HCT116 (cell line): ENCODE data around the gene SLC25A6. TPM values are rescaled to one million over a fixed set of nuclear protein-coding genes. Genes with fewer than 3 reads are reported as not detected.

Experiments used
- ATAC-seq: fragments of 200-7000 bp; cut with Tn5 transposase; 2 replicates; pipeline ENCODE4 v1.9.1; 2020; ENCODE audit warnings: mild to moderate bottlenecking, moderate library complexity
- BruUV-seq: library from RNA; stranded (reverse); fragments of 400-500 nt; replicated peaks from 2 replicates; lab custom pipeline; 2021; lab: Mats Ljungman, UMichigan
- CTCF ChIA-PET: fragments of 300-600 bp; sonication (Branson Sonifier 250); formaldehyde crosslinking; loops from one replicate; lab custom pipeline; 2021; ENCODE audit warnings: antibody characterized with exemption; lab: Charles Lee
- POLR2A ChIA-PET: fragments of 300-600, 350-600 bp; sonication (Branson Sonifier 250); formaldehyde crosslinking; loops from one replicate; lab custom pipeline; 2021; ENCODE audit warnings: antibody characterized with exemption; lab: Charles Lee
- RAD21 ChIA-PET, 2 experiments: fragments of 300-600 bp; sonication (Branson Sonifier 250); formaldehyde crosslinking; loops; one replicate each; lab custom pipeline; 2023; ENCODE audit warnings: low total read pairs in 2 of 2; ENCODE audit not compliant: uncharacterized antibody in 2 of 2, unreplicated experiment in 2 of 2, low non-redundant PET in 1 of 2; lab: Charles Lee
- DNase-seq: peaks from one replicate; pipeline ENCODE4 v3.0.0-alpha.2; 2010; ENCODE audit warnings: low read depth, low spot score
- H2AFZ ChIP-seq: fragments of 200-600 bp; shearing (Covaris generic), sonication (generic); 2 replicates; pipeline ENCODE4 v1.6.1; 2017; ENCODE audit warnings: low read depth, mixed run types, mixed read lengths, antibody characterized with exemption, low read length; ENCODE audit not compliant: poor library complexity, severe bottlenecking
- H3K27ac ChIP-seq: 2 replicates; pipeline ENCODE4 v1.5.1; 2012; ENCODE audit warnings: low read depth, low read length
- H3K27me3 ChIP-seq: fragments of 200-600 bp; sonication (generic); 2 replicates; pipeline ENCODE4 v1.6.1; 2016; ENCODE audit warnings: mixed run types, low read length, mixed read lengths; ENCODE audit not compliant: insufficient read depth
- H3K36me3 ChIP-seq, 2 experiments: fragments of 200-500 bp in 1 of 2; fragments of 200-600 bp in 1 of 2; sonication (Bioruptor generic) in 1 of 2; sonication (generic) in 1 of 2; 2 replicates each; pipeline versions ENCODE4 v1.5.1 to v1.6.1; 2014 to 2016; ENCODE audit warnings: low read length in 2 of 2, inconsistent platforms in 1 of 2, mixed read lengths in 1 of 2, mixed run types in 1 of 2; ENCODE audit not compliant: insufficient read depth in 2 of 2, control insufficient read depth in 1 of 2
- H3K4me1 ChIP-seq, 2 experiments: fragments of 200-600 bp in 1 of 2; sonication (generic) in 1 of 2; 2 replicates each; pipeline versions ENCODE4 v1.5.1 to v1.6.1; 2012 to 2017; ENCODE audit warnings: low read length in 2 of 2, inconsistent platforms in 1 of 2, mild to moderate bottlenecking in 1 of 2, mixed read lengths in 1 of 2, mixed run types in 1 of 2, moderate library complexity in 1 of 2; ENCODE audit not compliant: insufficient read depth in 2 of 2, control insufficient read depth in 1 of 2
- H3K4me2 ChIP-seq: fragments of 200-600 bp; sonication (generic); 2 replicates; pipeline ENCODE4 v1.6.1; 2017; ENCODE audit warnings: mixed run types, low read length, mixed read lengths
- H3K4me3 ChIP-seq, 2 experiments: fragments of 200-600 bp in 1 of 2; sonication (generic) in 1 of 2; replicated peaks in 1 of 2; 2 replicates each; pipeline ENCODE4 v1.5.1; 2011 to 2016; ENCODE audit warnings: low read length in 2 of 2, control low read depth in 1 of 2, low read depth in 1 of 2, mild to moderate bottlenecking in 1 of 2, mixed read lengths in 1 of 2, mixed run types in 1 of 2
- H3K79me2 ChIP-seq: fragments of 200-600 bp; sonication (generic); 2 replicates; pipeline ENCODE4 v1.6.1; 2017; ENCODE audit warnings: mild to moderate bottlenecking, mixed run types, low read length, moderate library complexity, mixed read lengths; ENCODE audit not compliant: insufficient read depth
- H3K9ac ChIP-seq: fragments of 200-600 bp; sonication (generic); 2 replicates; pipeline ENCODE4 v1.6.1; 2016; ENCODE audit warnings: low read length, mixed read lengths
- H3K9me2 ChIP-seq: fragments of 200-600 bp; sonication (generic), shearing (Covaris generic); 2 replicates; pipeline ENCODE4 v1.6.1; 2017; ENCODE audit warnings: mixed run types, mild to moderate bottlenecking, moderate library complexity; ENCODE audit not compliant: insufficient read depth
- H3K9me3 ChIP-seq, 2 experiments: fragments of 200-500 bp in 1 of 2; fragments of 200-600 bp in 1 of 2; sonication (Bioruptor generic) in 1 of 2; sonication (generic) in 1 of 2; 2 replicates each; pipeline ENCODE4 v1.6.1; 2014 to 2017; ENCODE audit warnings: low read length in 2 of 2, mixed read lengths in 2 of 2, inconsistent platforms in 1 of 2, low read depth in 1 of 2, mild to moderate bottlenecking in 1 of 2, mixed run types in 1 of 2, moderate library complexity in 1 of 2; ENCODE audit not compliant: control insufficient read depth in 1 of 2, insufficient read depth in 1 of 2
- H4K20me1 ChIP-seq: fragments of 200-600 bp; sonication (generic), shearing (Covaris generic); 2 replicates; pipeline ENCODE4 v1.6.1; 2017; ENCODE audit warnings: mixed run types, mild to moderate bottlenecking, moderate library complexity; ENCODE audit not compliant: insufficient read depth
- CBX3 ChIP-seq: IDR thresholded peaks from 2 replicates; pipeline ENCODE4 v1.6.1; 2012; ENCODE audit warnings: low read depth
- CEBPB ChIP-seq: IDR thresholded peaks from 2 replicates; pipeline ENCODE4 v1.6.1; 2012; ENCODE audit warnings: low read depth
- ELF1 ChIP-seq: IDR thresholded peaks from 2 replicates; pipeline ENCODE4 v1.6.1; 2012; ENCODE audit warnings: low read depth, borderline replicate concordance
- EZH2 ChIP-seq: fragments of 200-600 bp; sonication (generic); IDR thresholded peaks from 2 replicates; pipeline ENCODE4 v1.6.1; 2017; ENCODE audit warnings: antibody characterized with exemption, mixed run types
- EZH2phosphoT487 ChIP-seq: fragments of 200-600 bp; IDR thresholded peaks from 2 replicates; pipeline ENCODE4 v1.6.1; 2018; ENCODE audit warnings: antibody characterized with exemption, borderline replicate concordance
- JUND ChIP-seq: IDR thresholded peaks from 2 replicates; pipeline ENCODE4 v1.6.1; 2012
- MAX ChIP-seq: IDR thresholded peaks from 2 replicates; pipeline ENCODE4 v1.6.1; 2012
- POLR2A ChIP-seq: IDR thresholded peaks from 2 replicates; pipeline ENCODE4 v1.7.0; 2011; ENCODE audit warnings: borderline replicate concordance; ENCODE audit not compliant: insufficient read depth, insufficient read length; ENCODE audit errors: extremely low read depth
- POLR2AphosphoS5 ChIP-seq: IDR thresholded peaks from 2 replicates; pipeline ENCODE4 v1.6.1; 2011; ENCODE audit warnings: mild to moderate bottlenecking, low read depth, low read length, moderate library complexity
- RAD21 ChIP-seq: IDR thresholded peaks from 2 replicates; pipeline ENCODE4 v1.6.1; 2012; ENCODE audit warnings: low read depth, mild to moderate bottlenecking
- REST ChIP-seq: IDR thresholded peaks from 2 replicates; pipeline ENCODE4 v1.6.1; 2012; ENCODE audit warnings: low read depth
- SIN3A ChIP-seq: IDR thresholded peaks from 2 replicates; pipeline ENCODE4 v1.6.1; 2012; ENCODE audit warnings: low read depth
- SRF ChIP-seq: IDR thresholded peaks from 2 replicates; pipeline ENCODE4 v1.6.1; 2012; ENCODE audit warnings: low read depth
- TCF7L2 ChIP-seq: IDR thresholded peaks from 2 replicates; pipeline ENCODE4 v1.7.0; 2011; ENCODE audit warnings: borderline replicate concordance, inconsistent platforms; ENCODE audit not compliant: insufficient read depth, insufficient read length; ENCODE audit errors: extremely low read depth
- YY1 ChIP-seq: IDR thresholded peaks from 2 replicates; pipeline ENCODE4 v1.6.1; 2011; ENCODE audit warnings: low read length, low read depth, moderate library complexity, mild to moderate bottlenecking; ENCODE audit not compliant: insufficient replicate concordance; ENCODE audit errors: extremely low read depth
- ZNF274 ChIP-seq: fragments of 200-500 bp; sonication (Bioruptor generic); IDR thresholded peaks from 2 replicates; pipeline ENCODE4 v1.6.1; 2014; ENCODE audit warnings: mild to moderate bottlenecking, low read depth, low read length, inconsistent platforms
- intact Hi-C: fragments of 100-400 bp; cut with micrococcal nuclease; formaldehyde crosslinking; loops from 2 replicates; pipeline ENCODE4 v1.10.0; 2022
- total RNA-seq: library from RNA; stranded (reverse); gene quantifications from one replicate; pipeline ENCODE4 v1.2.1, GENCODE V29; 2021; ENCODE audit not compliant: unreplicated experiment

The SLC25A6 gene
- total RNA-seq, 1 experiment from 2014 or later = 398 TPM

DNA sequence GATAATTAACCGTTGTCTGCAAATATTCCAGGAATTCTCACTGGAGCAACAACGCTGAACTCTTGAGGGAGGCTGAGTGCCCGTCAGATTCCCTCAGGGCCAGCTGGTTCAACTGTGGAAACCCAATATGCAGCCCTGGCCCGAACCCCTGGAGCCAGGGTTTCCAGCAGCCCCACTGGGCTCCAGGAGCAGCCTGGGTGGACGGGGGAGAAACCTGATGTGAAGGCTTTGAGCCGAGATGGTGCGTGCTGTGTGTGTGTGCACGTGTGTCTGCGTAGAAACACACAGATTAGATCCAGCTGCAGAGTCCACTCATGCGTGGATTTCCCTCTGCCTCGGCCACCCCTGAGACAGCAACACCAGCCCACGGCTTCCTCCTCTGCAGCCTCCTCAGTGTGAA, 19.4 kb upstream of the SLC25A6 start:
- Histone ChIP-seq H3K27me3 (no peaks in the 10 kb centered on the region), H3K27ac (no peak overlapping the region), H3K36me3 (peaks cover 2 to 18% of the 10 kb centered on the region in 2 experiments; a peak in 2 of 4 replicates), H3K4me1 (no peaks in the 10 kb centered on the region), H3K4me2 (no peak overlapping the region), H4K20me1 (no peaks in the 10 kb centered on the region), H3K4me3 (no peak overlapping the region), H3K9ac (no peak overlapping the region), H3K9me2 (no peaks in the 10 kb centered on the region)
- no peak for ATAC-seq
- BruUV-seq = no TSS peak
- intact Hi-C loops = no loop called here
- POLR2A ChIA-PET = no interaction called here
- no peak for TF ChIP-seq JUND
- TF ChIP-seq REST = no peak
- no peak for TF ChIP-seq SIN3A
- no peak for TF ChIP-seq POLR2A
- no peak for TF ChIP-seq EZH2
- TF ChIP-seq ZNF274 = no peak
- TF ChIP-seq CEBPB = no peak
- TF ChIP-seq YY1 = no peak
- TF ChIP-seq, all 23 proteins: peak for 0
- CTCF ChIA-PET = no interaction called here
- Histone ChIP-seq H2AFZ (no peak overlapping the region), H3K9me3 (no peaks in the 10 kb centered on the region), H3K79me2 (no peaks in the 10 kb centered on the region)
- no peak for DNase-seq
- RAD21 ChIA-PET = no interaction called here

DNA sequence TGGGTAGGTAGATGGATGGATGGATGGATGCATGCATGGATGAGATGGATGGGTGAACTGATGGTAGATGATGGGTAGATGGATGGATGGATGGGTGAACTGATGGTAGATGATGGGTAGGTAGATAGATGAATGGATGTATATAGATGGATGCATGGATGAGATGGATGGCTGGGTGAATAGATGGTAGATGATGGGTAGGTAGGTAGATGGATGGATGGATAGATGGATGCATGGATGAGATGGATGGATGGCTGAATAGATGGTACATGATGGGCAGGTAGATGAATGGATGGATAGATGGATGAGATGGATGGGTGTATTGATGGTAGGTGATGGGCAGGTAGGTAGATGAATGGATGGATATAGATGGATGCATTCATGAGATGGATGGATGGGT, 15.1 kb upstream of the SLC25A6 start:
- intact Hi-C loops = no loop called here
- no peak for ATAC-seq
- Histone ChIP-seq H3K4me3 (no peak overlapping the region), H2AFZ (no peak overlapping the region), H4K20me1 (no peaks in the 10 kb centered on the region), H3K27ac (no peak overlapping the region), H3K9ac (no peak overlapping the region), H3K4me2 (no peak overlapping the region), H3K27me3 (no peaks in the 10 kb centered on the region), H3K4me1 (no peaks in the 10 kb centered on the region), H3K79me2 (no peaks in the 10 kb centered on the region), H3K9me3 (no peaks in the 10 kb centered on the region), H3K36me3 (peaks cover 6 to 35% of the 10 kb centered on the region in 2 experiments; a peak in 2 of 4 replicates), H3K9me2 (no peaks in the 10 kb centered on the region)
- ChIA-PET CTCF (no interaction called here), RAD21 (no interaction called here), POLR2A (no interaction called here)
- no TSS peak for BruUV-seq
- DNase-seq = no peak
- TF ChIP-seq POLR2AphosphoS5 = no peak
- no peak for TF ChIP-seq SRF
- no peak for TF ChIP-seq REST
- TF ChIP-seq ELF1 = no peak
- no peak for TF ChIP-seq MAX
- no peak for TF ChIP-seq TCF7L2
- no peak for TF ChIP-seq RAD21
- no peak for TF ChIP-seq ZNF274
- TF ChIP-seq CBX3 = no peak
- no peak for TF ChIP-seq EZH2phosphoT487
